Upper lobe of right lung (tissue), 1 donor: ENCODE results near the gene POLN. TPM values are rescaled to one million over a fixed set of nuclear protein-coding genes. Genes with fewer than 3 reads are reported as not detected.

Experiments
- ATAC-seq: fragments of 200-7000 bp; cut with Tn5 transposase; one replicate; pipeline ENCODE4 v1.9.1; 2020; ENCODE audit warnings: mild to moderate bottlenecking, moderate library complexity
- DNase-seq: peaks from one replicate; pipeline ENCODE4 v3.0.0-alpha.2; 2020
- H3K27ac ChIP-seq: fragments of 200-600 bp; one replicate; pipeline ENCODE4 v1.8.0; 2022
- H3K27me3 ChIP-seq: fragments of 200-600 bp; one replicate; pipeline ENCODE4 v1.8.0; 2022; ENCODE audit warnings: mild to moderate bottlenecking
- H3K36me3 ChIP-seq: fragments of 200-600 bp; one replicate; pipeline ENCODE4 v1.8.0; 2022
- H3K4me1 ChIP-seq: fragments of 200-600 bp; one replicate; pipeline ENCODE4 v1.8.0; 2022
- H3K4me3 ChIP-seq: fragments of 200-600 bp; one replicate; pipeline ENCODE4 v1.8.0; 2022; ENCODE audit warnings: mild to moderate bottlenecking
- H3K9me3 ChIP-seq: fragments of 200-600 bp; one replicate; pipeline ENCODE4 v1.8.0; 2022
- intact Hi-C: fragments of 100-400 bp; cut with DNase I; formaldehyde crosslinking; loops from one replicate; pipeline ENCODE4 v1.11.0; 2022
- long read RNA-seq: library from polyadenylated mRNA; unstranded; transcript quantifications from one replicate; pipeline ENCODE4 v2.0.0, GENCODE V29; 2021
- total RNA-seq: library from RNA; stranded (reverse); fragmentation: NEBNext Ultra II Directional; extraction: Animal tissue kit (Norgen Biotek cat#: 25700); gene quantifications from one replicate; pipeline ENCODE4 v1.2.1, GENCODE V29; 2021
- TF ChIP-seq, protein P1 (sequence below): fragments of 200-600 bp; IDR thresholded peaks from one replicate; pipeline ENCODE4 v1.8.0; 2022; ENCODE audit warnings: antibody characterized with exemption
- donor health status: DM: no; HTN: yes; CAD: no; lungs with severe emphysema.

The POLN gene
- total RNA-seq: 2.7 TPM
- long read RNA-seq, partial matches to known transcripts: 0 of 1 reads
- long read RNA-seq, other reads (novel, unspliced or antisense): 1 of 1 reads

GRCh38 chr4:2241410-2242353 lies at the start of gene POLN, which contains the start of gene HAUS3:
TSS of gene POLN (minus strand) at chr4:2242121. CDS start at chr4:2229231, 12,890 bp downstream.
TSS of gene HAUS3 (minus strand) at chr4:2242121. CDS start at chr4:2240946, 1,175 bp downstream.
- H3K9me3 ChIP-seq: no peaks in the 10 kb centered on the region
- TF ChIP-seq, protein P1, sequence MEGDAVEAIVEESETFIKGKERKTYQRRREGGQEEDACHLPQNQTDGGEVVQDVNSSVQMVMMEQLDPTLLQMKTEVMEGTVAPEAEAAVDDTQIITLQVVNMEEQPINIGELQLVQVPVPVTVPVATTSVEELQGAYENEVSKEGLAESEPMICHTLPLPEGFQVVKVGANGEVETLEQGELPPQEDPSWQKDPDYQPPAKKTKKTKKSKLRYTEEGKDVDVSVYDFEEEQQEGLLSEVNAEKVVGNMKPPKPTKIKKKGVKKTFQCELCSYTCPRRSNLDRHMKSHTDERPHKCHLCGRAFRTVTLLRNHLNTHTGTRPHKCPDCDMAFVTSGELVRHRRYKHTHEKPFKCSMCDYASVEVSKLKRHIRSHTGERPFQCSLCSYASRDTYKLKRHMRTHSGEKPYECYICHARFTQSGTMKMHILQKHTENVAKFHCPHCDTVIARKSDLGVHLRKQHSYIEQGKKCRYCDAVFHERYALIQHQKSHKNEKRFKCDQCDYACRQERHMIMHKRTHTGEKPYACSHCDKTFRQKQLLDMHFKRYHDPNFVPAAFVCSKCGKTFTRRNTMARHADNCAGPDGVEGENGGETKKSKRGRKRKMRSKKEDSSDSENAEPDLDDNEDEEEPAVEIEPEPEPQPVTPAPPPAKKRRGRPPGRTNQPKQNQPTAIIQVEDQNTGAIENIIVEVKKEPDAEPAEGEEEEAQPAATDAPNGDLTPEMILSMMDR: no peak
- H3K27me3 ChIP-seq: no peaks in the 10 kb centered on the region
- H3K27ac ChIP-seq: peak within 1 kb of the TSS; percentile 76
- intact Hi-C loops: no loop called here
- H3K4me1 ChIP-seq: peaks cover 53% of the 10 kb centered on the region
- H3K36me3 ChIP-seq: no peaks in the 10 kb centered on the region
- peak within 1 kb of the TSS; percentile 96 for H3K4me3 ChIP-seq
- DNase-seq (peak; percentile 99), ATAC-seq (peak; percentile 98)

- DNase-seq (peak; percentile 61), ATAC-seq (peak; percentile 19)
- H3K4me1 ChIP-seq: no peaks in the 10 kb centered on the region
- no peak overlapping the region for H3K27ac ChIP-seq
- TF ChIP-seq, protein P1: no peak
- H3K27me3 ChIP-seq: no peaks in the 10 kb centered on the region
- H3K9me3 ChIP-seq: peaks cover 3% of the 10 kb centered on the region
- no peaks in the 10 kb centered on the region for H3K36me3 ChIP-seq
- H3K4me3 ChIP-seq: no peak overlapping the region
- intact Hi-C loops: no loop called here
Measured at GRCh38 chr4:2290974-2291704, 49.2 kb upstream of the POLN start.

- Histone ChIP-seq H3K36me3 (no peaks in the 10 kb centered on the region), H3K4me1 (no peaks in the 10 kb centered on the region), H3K4me3 (no peak overlapping the region), H3K27ac (peak overlapping the region; percentile 24), H3K27me3 (no peaks in the 10 kb centered on the region), H3K9me3 (peaks cover 3% of the 10 kb centered on the region)
- ATAC-seq (no peak), DNase-seq (peak; percentile 41)
- TF ChIP-seq, protein P1: no peak
- intact Hi-C loops: no loop called here
Measured at GRCh38 chr4:2290488-2290887, 48.6 kb upstream of the POLN start.

DNA sequence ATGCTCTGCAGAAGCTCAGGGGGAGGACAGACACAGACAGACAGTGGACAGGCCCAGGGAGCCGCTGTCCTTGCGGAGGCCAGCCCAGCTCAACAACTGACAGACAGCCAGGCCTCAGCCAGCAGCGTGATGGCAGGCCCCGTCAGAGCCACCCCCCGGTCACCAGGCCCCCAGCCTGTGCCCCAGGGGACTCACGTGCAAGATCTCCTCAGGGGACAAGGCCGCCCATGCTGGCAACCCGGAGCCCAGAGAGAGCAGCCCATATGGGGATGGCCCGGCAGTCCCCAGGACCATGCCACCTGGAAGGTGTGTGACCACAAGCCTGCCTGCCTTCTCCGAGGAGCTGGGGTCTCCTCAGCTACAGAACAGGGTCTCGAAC lies 48.0 kb upstream of the POLN start:
- DNase-seq: peak; percentile 58
- intact Hi-C loops: no loop called here

GRCh38 chr4:2289311-2289954 lies 47.5 kb upstream of the POLN start:
- no peaks in the 10 kb centered on the region for H3K27me3 ChIP-seq
- no peak for ATAC-seq
- no peaks in the 10 kb centered on the region for H3K4me1 ChIP-seq
- no peak overlapping the region for H3K4me3 ChIP-seq
- DNase-seq: peak; percentile 51
- no peak overlapping the region for H3K27ac ChIP-seq
- TF ChIP-seq, protein P1: no peak
- H3K9me3 ChIP-seq: peaks cover 3% of the 10 kb centered on the region
- H3K36me3 ChIP-seq: no peaks in the 10 kb centered on the region
- intact Hi-C loops: no loop called here

More for the DNA sequence above, 48.0 kb upstream of the POLN start:
- Histone ChIP-seq H3K9me3 (peaks cover 3% of the 10 kb centered on the region), H3K4me1 (no peaks in the 10 kb centered on the region), H3K36me3 (no peaks in the 10 kb centered on the region), H3K27me3 (no peaks in the 10 kb centered on the region), H3K4me3 (no peak overlapping the region), H3K27ac (no peak overlapping the region)
- TF ChIP-seq, protein P1: no peak
- ATAC-seq: no peak
